GM12891 (cell line): Measurements from ENCODE around the gene ZNF618.

Experiments
- PAX5 ChIP-seq: IDR thresholded peaks from 2 replicates; pipeline ENCODE4 v1.6.1; 2011; ENCODE audit warnings: low read length, moderate library complexity, mild to moderate bottlenecking; ENCODE audit not compliant: insufficient read depth, severe bottlenecking
- POLR2A ChIP-seq: IDR thresholded peaks from 2 replicates; pipeline ENCODE4 v1.6.1; 2011; ENCODE audit warnings: low read depth, low read length, control low read depth
- POLR2AphosphoS5 ChIP-seq: IDR thresholded peaks from 2 replicates; pipeline ENCODE4 v1.6.1; 2011; ENCODE audit warnings: low read depth, low read length, control low read depth
- SPI1 ChIP-seq: IDR thresholded peaks from 2 replicates; pipeline ENCODE4 v1.6.1; 2011; ENCODE audit warnings: low read depth, low read length, control low read depth
- TAF1 ChIP-seq: IDR thresholded peaks from 2 replicates; pipeline ENCODE4 v1.6.1; 2011; ENCODE audit warnings: low read depth, low read length, control low read depth

GRCh38 chr9:114102484-114102883, 226.4 kb downstream of the ZNF618 start:
- no peak for TF ChIP-seq SPI1
- no peak for TF ChIP-seq POLR2A
- no peak for TF ChIP-seq POLR2AphosphoS5
- TF ChIP-seq TAF1: no peak
- TF ChIP-seq PAX5: no peak
